SK-N-MC (cell line): Measurements from ENCODE around the gene C12orf56.
"Not testable (repeated sequence)": the region's sequence is repeated elsewhere in the genome, so short reads cannot be mapped to it uniquely, and the experiment has no call there.

ENCODE experiments used
- DNase-seq: peaks from one replicate; pipeline ENCODE4 v3.0.0-alpha.2; 2011; ENCODE audit warnings: low read depth, low spot score
- H3K27ac ChIP-seq: fragments of 200-600 bp; sonication (generic); 2 replicates; pipeline ENCODE4 v1.5.1; 2016; ENCODE audit warnings: mixed run types
- H3K36me3 ChIP-seq: fragments of 200-600 bp; sonication (generic); 2 replicates; pipeline ENCODE4 v1.6.1; 2017; ENCODE audit warnings: antibody characterized with exemption, low read length, mixed read lengths; ENCODE audit not compliant: insufficient read depth
- H3K4me3 ChIP-seq: fragments of 200-600 bp; sonication (generic); 2 replicates; pipeline ENCODE4 v1.5.1; 2016
- H3K9ac ChIP-seq: fragments of 200-600 bp; sonication (generic); 2 replicates; pipeline ENCODE4 v1.8.0; 2017; ENCODE audit warnings: mixed run types, mixed read lengths; ENCODE audit not compliant: insufficient read length
- H3K9me3 ChIP-seq: fragments of 200-600 bp; sonication (generic); 2 replicates; pipeline ENCODE4 v1.6.1; 2017; ENCODE audit warnings: low read depth, mild to moderate bottlenecking, antibody characterized with exemption, low read length, moderate library complexity, mixed read lengths
- EZH2 ChIP-seq: fragments of 200-600 bp; sonication (generic); IDR thresholded peaks from one replicate; pipeline ENCODE4 v1.6.1; 2017; ENCODE audit warnings: antibody characterized with exemption
- FOXP2 ChIP-seq: optimal IDR thresholded peaks from 2 replicates; pipeline ENCODE3; 2011; ENCODE audit warnings: mild to moderate bottlenecking, moderate library complexity; ENCODE audit not compliant: insufficient read depth; ENCODE audit errors: extremely low read length, control extremely low read depth
- POLR2AphosphoS5 ChIP-seq: IDR thresholded peaks from 2 replicates; pipeline ENCODE4 v1.6.1; 2012; ENCODE audit warnings: mild to moderate bottlenecking, low read depth, low read length, borderline replicate concordance

Gene C12orf56

GRCh38 chr12:64352181-64352580, 38.4 kb downstream of the C12orf56 start:
- Histone ChIP-seq H3K27ac (no peak overlapping the region), H3K4me3 (no peak overlapping the region), H3K9ac (no peak overlapping the region), H3K36me3 (no peaks in the 10 kb centered on the region), H3K9me3 (no peaks in the 10 kb centered on the region)
- DNase-seq: no peak
- TF ChIP-seq FOXP2: no peak
- TF ChIP-seq EZH2: no peak

DNA sequence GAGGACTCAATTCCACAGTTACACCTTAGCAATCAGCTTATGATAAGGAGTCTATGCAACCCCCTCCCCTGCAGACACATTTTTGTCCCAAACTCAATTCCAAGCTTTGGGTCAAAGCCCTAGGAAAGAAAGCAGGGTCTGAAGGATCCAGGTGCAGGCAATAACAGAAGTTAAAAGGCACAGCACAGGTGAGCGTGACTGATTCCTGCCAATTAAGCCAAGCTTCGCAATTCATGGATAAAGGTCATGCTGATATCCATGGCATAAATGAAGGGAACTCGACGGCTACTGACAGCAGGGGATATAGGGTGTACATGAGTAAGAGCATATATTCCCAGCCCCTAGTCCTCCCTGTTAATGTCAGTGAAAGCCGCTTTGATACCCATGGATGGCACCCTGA, 39.3 kb downstream of the C12orf56 start:
- Histone ChIP-seq H3K4me3 (no peak overlapping the region), H3K27ac (no peak overlapping the region), H3K36me3 (no peaks in the 10 kb centered on the region), H3K9me3 (no peaks in the 10 kb centered on the region), H3K9ac (no peak overlapping the region)
- no peak for DNase-seq
- TF ChIP-seq FOXP2: no peak
- TF ChIP-seq POLR2AphosphoS5: no peak
- TF ChIP-seq EZH2: no peak

DNA sequence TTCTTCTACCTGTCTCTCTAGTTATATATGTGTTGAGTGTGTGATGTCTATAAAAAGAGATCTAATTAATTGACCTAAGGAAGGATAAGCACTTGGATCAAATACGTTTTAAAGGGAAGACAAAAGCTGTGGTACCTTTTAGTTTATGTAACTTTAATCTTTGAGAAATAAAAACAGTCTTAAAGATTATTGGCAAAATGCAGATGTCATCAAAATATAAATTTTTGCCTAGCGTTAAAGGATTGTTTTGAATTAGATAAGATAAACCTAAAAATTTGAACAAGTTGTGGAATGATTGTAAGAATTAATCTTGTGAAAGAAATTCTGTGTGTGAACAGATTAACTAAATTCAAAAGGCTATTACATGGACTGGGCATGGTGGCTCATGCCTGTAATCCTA, 42.9 kb downstream of the C12orf56 start:
- no peak overlapping the region for H3K4me3 ChIP-seq
- H3K27ac ChIP-seq: no peak overlapping the region
- no peak for TF ChIP-seq FOXP2
- TF ChIP-seq EZH2: no peak
- no peak for TF ChIP-seq POLR2AphosphoS5
- H3K36me3 ChIP-seq: no peaks in the 10 kb centered on the region
- H3K9ac ChIP-seq: no peak overlapping the region
- no peaks in the 10 kb centered on the region for H3K9me3 ChIP-seq
- no peak for DNase-seq

GRCh38 chr12:64344631-64345030, 45.9 kb downstream of the C12orf56 start:
- not testable (repeated sequence) for H3K27ac ChIP-seq, DNase-seq, H3K4me3 ChIP-seq, H3K9ac ChIP-seq, H3K36me3 ChIP-seq, H3K9me3 ChIP-seq

GRCh38 chr12:64340546-64340945, 50.0 kb downstream of the C12orf56 start:
- not testable (repeated sequence) for H3K4me3 ChIP-seq, DNase-seq, H3K9me3 ChIP-seq, H3K27ac ChIP-seq, H3K36me3 ChIP-seq, H3K9ac ChIP-seq

- Histone ChIP-seq H3K9me3 (no peaks in the 10 kb centered on the region), H3K27ac (no peak overlapping the region), H3K9ac (no peak overlapping the region), H3K4me3 (no peak overlapping the region), H3K36me3 (no peaks in the 10 kb centered on the region)
- DNase-seq: no peak
- TF ChIP-seq EZH2: no peak
- no peak for TF ChIP-seq FOXP2
- TF ChIP-seq POLR2AphosphoS5: no peak
These were observed 54.6 kb downstream of the C12orf56 start for GRCh38 chr12:64335886-64336466.

- no peak for DNase-seq
- H3K27ac ChIP-seq: no peak overlapping the region
- no peaks in the 10 kb centered on the region for H3K9me3 ChIP-seq
- no peak for TF ChIP-seq EZH2
- no peak for TF ChIP-seq POLR2AphosphoS5
- TF ChIP-seq FOXP2: no peak
- no peak overlapping the region for H3K4me3 ChIP-seq
- H3K36me3 ChIP-seq: no peaks in the 10 kb centered on the region
- no peak overlapping the region for H3K9ac ChIP-seq
These were observed 57.6 kb downstream of the C12orf56 start for GRCh38 chr12:64332938-64333337.

DNA sequence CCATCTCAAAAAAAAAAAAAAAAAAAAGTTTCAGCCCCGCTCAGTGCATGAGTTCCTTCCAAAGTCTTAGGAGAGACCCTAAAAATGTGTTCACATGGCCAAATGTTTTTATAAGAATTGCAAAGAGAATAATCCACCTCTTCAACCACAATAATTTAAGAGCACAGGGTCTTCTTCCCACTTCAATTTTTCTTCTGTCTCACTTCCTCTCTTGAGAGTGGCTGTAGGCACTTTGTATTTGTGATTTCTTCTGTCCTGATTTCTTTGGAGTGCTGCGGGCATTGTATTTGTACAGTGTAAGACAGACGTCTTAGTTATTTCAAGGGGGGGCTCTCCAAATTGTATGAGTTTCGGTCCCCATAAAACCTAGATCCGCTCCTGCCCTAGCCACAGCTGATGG, 58.3 kb downstream of the C12orf56 start:
- Histone ChIP-seq H3K27ac (no peak overlapping the region), H3K9me3 (no peaks in the 10 kb centered on the region), H3K36me3 (no peaks in the 10 kb centered on the region), H3K9ac (no peak overlapping the region), H3K4me3 (no peak overlapping the region)
- TF ChIP-seq POLR2AphosphoS5: no peak
- TF ChIP-seq FOXP2: no peak
- TF ChIP-seq EZH2: no peak
- no peak for DNase-seq

- H3K36me3 ChIP-seq, H3K27ac ChIP-seq, H3K9ac ChIP-seq, DNase-seq, H3K9me3 ChIP-seq, H3K4me3 ChIP-seq: not testable (repeated sequence)
These were observed 61.4 kb downstream of the C12orf56 start for GRCh38 chr12:64329031-64329710.
